Breast epithelium (tissue), 3 donors: Measurements from ENCODE around the gene SULT2B1.

Source experiments
- CTCF ChIP-seq, 3 donors: fragments of 450-650 bp; IDR thresholded peaks; one replicate each; pipeline ENCODE4 v1.5.1; 2016 to 2017; ENCODE audit warnings: antibody characterized with exemption in 3 of 3, mild to moderate bottlenecking in 3 of 3, moderate library complexity in 3 of 3
- POLR2A ChIP-seq: fragments of 450-650 bp; IDR thresholded peaks from one replicate; pipeline ENCODE4 v1.6.1; 2016; ENCODE audit warnings: antibody characterized with exemption, mild to moderate bottlenecking, moderate library complexity
- POLR2AphosphoS5 ChIP-seq, 3 donors: sonication (generic); formaldehyde crosslinking; IDR thresholded peaks; one replicate each; pipeline ENCODE4 v1.6.1; 2017; ENCODE audit warnings: antibody characterized with exemption in 3 of 3

- TF ChIP-seq CTCF (IDR thresholded peaks at IDR 0.05) (no peak), POLR2A (no peak), POLR2AphosphoS5 (IDR thresholded peaks at IDR 0.05) (no peak)
Measured at GRCh38 chr19:48596237-48596636, 44.3 kb downstream of the SULT2B1 start.
